Ascending aorta (tissue), 2 donors: Measurements from ENCODE around the gene RTKN. TPM values are rescaled to one million over a fixed set of nuclear protein-coding genes. Genes with fewer than 3 reads are reported as not detected.

Experiments used
- DNase-seq, 2 donors: peaks; one replicate each; pipeline ENCODE4 v3.0.0-alpha.2; 2019; ENCODE audit warnings: low spot score in 2 of 2
- H3K27ac ChIP-seq, 2 donors: fragments of 200-600 bp; sonication (generic); one replicate each; pipeline ENCODE4 v1.5.1; 2016 to 2017; ENCODE audit warnings: mild to moderate bottlenecking in 1 of 2
- H3K27me3 ChIP-seq: fragments of 200-600 bp; sonication (generic); one replicate; pipeline ENCODE4 v1.5.1; 2017
- H3K36me3 ChIP-seq, 2 donors: fragments of 200-600 bp; sonication (generic); one replicate each; pipeline ENCODE4 v1.5.1; 2016
- H3K4me1 ChIP-seq, 2 donors: fragments of 200-600 bp; sonication (generic); one replicate each; pipeline ENCODE4 v1.5.1; 2016 to 2017; ENCODE audit warnings: mild to moderate bottlenecking in 1 of 2
- H3K4me3 ChIP-seq, 2 donors: fragments of 200-600 bp; sonication (generic); one replicate each; pipeline ENCODE4 v1.5.1; 2016 to 2017; ENCODE audit warnings: mild to moderate bottlenecking in 1 of 2
- H3K9me3 ChIP-seq, 2 donors: fragments of 200-600 bp; sonication (generic); one replicate each; pipeline ENCODE4 v1.5.1; 2016
- intact Hi-C: fragments of 100-400 bp; cut with DNase I; formaldehyde crosslinking; loops from one replicate; pipeline ENCODE4 v1.15.1; 2023
- total RNA-seq: library from RNA; depleted of rRNA; stranded (reverse); fragments of >200 nt; gene quantifications from one replicate; pipeline ENCODE4 v1.1.0, GENCODE V29; 2016
- TF ChIP-seq, protein P1 (sequence below), 3 experiments: fragments of 200-600 bp in 2 of 3; fragments of 450-650 bp in 1 of 3; sonication (generic) in 2 of 3; IDR thresholded peaks; one replicate each; pipeline ENCODE4 v1.5.1; 2016 to 2019; ENCODE audit warnings: antibody characterized with exemption in 3 of 3, mild to moderate bottlenecking in 1 of 3, moderate library complexity in 1 of 3

RTKN gene
- total RNA-seq, 1 donor from 2014 or later, result 9.5 TPM

- TF ChIP-seq, protein P1, sequence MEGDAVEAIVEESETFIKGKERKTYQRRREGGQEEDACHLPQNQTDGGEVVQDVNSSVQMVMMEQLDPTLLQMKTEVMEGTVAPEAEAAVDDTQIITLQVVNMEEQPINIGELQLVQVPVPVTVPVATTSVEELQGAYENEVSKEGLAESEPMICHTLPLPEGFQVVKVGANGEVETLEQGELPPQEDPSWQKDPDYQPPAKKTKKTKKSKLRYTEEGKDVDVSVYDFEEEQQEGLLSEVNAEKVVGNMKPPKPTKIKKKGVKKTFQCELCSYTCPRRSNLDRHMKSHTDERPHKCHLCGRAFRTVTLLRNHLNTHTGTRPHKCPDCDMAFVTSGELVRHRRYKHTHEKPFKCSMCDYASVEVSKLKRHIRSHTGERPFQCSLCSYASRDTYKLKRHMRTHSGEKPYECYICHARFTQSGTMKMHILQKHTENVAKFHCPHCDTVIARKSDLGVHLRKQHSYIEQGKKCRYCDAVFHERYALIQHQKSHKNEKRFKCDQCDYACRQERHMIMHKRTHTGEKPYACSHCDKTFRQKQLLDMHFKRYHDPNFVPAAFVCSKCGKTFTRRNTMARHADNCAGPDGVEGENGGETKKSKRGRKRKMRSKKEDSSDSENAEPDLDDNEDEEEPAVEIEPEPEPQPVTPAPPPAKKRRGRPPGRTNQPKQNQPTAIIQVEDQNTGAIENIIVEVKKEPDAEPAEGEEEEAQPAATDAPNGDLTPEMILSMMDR (IDR thresholded peaks at IDR 0.05), result no peak
- Histone ChIP-seq H3K36me3 (no peaks in the 10 kb centered on the region), H3K27me3 (no peaks in the 10 kb centered on the region), H3K27ac (peak overlapping the region; percentile 77 to 86), H3K4me1 (peaks cover 12 to 30% of the 10 kb centered on the region in 2 donors), H3K4me3 (peak overlapping the region; percentile 68), H3K9me3 (no peaks in the 10 kb centered on the region)
- DNase-seq, result no peak
- intact Hi-C loops, result no loop called here
Measured at GRCh38 chr2:74441170-74441689, 507 bp downstream of the RTKN start.

DNA sequence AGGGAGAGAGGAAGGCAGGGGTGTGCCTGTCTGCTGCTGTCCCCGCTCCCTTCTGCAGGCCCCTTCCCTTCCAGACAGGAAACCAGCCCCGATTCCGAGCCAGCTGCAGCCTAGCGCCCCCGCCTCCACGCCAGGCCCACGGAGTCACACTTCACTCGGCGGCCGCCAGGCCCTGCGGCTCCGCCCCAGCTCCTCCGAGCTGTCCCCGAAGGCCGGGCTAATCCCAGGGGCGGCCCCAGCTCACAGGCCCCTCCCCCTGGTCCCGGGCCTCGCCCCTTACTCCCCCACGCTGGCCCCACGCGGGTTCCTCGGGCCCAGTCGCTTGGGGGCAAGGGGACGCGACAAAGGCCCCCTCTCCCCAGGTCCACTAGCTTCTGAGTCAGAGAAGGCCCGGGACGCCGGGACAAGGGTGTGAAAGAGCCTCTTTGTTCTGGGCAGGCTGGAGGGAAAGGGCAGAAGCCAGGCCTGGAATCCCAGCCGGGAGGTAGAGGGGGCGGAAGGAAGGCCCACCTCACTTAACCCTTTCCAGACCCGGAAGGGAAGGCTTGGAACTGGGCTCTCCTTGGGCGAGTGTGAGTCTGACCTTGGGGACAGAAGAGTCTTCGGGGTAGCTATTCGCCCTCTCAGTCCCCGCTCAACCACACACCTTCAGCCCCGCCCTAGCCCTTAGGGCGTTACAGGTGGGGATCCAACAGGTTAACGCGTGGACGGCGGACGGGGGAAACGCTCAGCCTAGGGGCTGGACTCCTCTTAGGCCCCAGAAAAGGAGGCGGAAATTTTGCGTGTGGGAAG is 1.2 kb downstream of the RTKN start:
- Histone ChIP-seq H3K4me1 (peaks cover 12 to 30% of the 10 kb centered on the region in 2 donors), H3K27ac (peak overlapping the region; percentile 77 to 86), H3K4me3 (peak overlapping the region; percentile 68), H3K27me3 (no peaks in the 10 kb centered on the region), H3K9me3 (no peaks in the 10 kb centered on the region), H3K36me3 (no peaks in the 10 kb centered on the region)
- TF ChIP-seq, protein P1 (IDR thresholded peaks at IDR 0.05), result peak; percentile 32 to 48 (median 38)
- intact Hi-C loops, result loop anchor here (1.0 kb wide), 1 partner anchor 19 kb away; the partner anchor contains the start of genes C2orf81 and WDR54
- DNase-seq, result peak in 1 of 2 donors; percentile 89

DNA sequence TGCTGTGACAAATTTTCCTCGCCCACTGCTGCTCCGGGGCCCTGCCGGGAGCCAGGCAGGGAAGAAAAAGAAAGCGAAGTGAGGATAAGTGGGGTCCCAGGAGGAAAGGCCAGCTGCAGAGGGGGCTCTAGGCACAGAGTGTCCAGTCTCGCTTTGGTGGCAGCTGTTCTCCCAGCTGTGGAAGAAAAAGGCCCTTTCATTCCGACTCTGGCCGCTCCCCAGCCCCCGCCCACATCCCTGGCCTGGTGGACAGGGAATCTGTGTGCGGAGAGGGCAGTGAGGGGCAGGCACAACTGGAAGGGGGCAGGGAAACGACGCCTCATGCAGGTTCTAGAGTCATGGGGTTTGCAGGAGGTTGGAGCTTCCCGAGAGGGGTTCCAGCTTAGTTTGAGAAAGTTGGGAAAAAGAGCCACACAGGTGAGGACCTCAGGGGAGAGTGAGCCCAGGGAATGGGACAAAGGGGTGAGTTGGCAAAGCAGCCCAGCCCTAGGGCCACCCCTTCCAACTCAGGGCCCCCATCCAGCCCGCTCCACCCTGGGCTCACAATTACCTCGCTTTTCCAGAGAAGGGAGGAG is 1.8 kb downstream of the RTKN start:
- peak in 1 of 2 donors; percentile 72 for DNase-seq
- H3K36me3 ChIP-seq, result no peaks in the 10 kb centered on the region
- H3K4me3 ChIP-seq, result peak overlapping the region; percentile 68
- no peaks in the 10 kb centered on the region for H3K27me3 ChIP-seq
- no peaks in the 10 kb centered on the region for H3K9me3 ChIP-seq
- peaks cover 12 to 30% of the 10 kb centered on the region in 2 donors for H3K4me1 ChIP-seq
- H3K27ac ChIP-seq, result peak overlapping the region; percentile 77 to 86
- intact Hi-C loops, result loop anchor here (1.0 kb wide), 1 partner anchor 19 kb away; the partner anchor contains the start of genes C2orf81 and WDR54
- TF ChIP-seq, protein P1 (IDR thresholded peaks at IDR 0.05), result no peak

- Histone ChIP-seq H3K4me3 (peak overlapping the region; percentile 68), H3K9me3 (no peaks in the 10 kb centered on the region), H3K27ac (peak overlapping the region; percentile 77 to 86), H3K27me3 (no peaks in the 10 kb centered on the region), H3K4me1 (peaks cover 12 to 30% of the 10 kb centered on the region in 2 donors), H3K36me3 (no peaks in the 10 kb centered on the region)
- no peak for DNase-seq
- intact Hi-C loops, result no loop called here
- TF ChIP-seq, protein P1 (IDR thresholded peaks at IDR 0.05), result no peak
Measured at GRCh38 chr2:74439373-74439772, 2.4 kb downstream of the RTKN start.

DNA sequence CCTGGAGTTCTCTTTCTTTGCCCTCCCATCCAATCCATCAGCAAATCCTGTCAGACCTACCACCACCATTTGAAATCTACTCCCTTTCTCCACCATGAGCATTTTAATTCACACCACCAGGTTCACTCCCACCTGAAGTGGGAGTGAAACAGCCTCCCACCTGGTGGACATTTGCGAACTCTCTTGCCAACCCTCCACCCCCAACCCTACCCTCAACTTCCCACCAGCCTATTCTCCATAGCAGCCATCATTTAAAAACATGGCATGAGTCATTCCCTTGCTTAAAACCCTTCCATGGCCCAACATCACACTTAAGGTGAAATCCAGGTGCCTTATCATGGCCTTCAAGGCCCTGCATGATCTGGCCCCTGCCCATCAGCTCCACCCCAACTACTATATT is 3.5 kb downstream of the RTKN start:
- H3K4me3 ChIP-seq, result no peak overlapping the region

More for the DNA sequence above, 3.5 kb downstream of the RTKN start:
- no peaks in the 10 kb centered on the region for H3K27me3 ChIP-seq
- no peak for DNase-seq
- intact Hi-C loops, result no loop called here
- TF ChIP-seq, protein P1 (IDR thresholded peaks at IDR 0.05), result no peak
- no peaks in the 10 kb centered on the region for H3K9me3 ChIP-seq
- H3K27ac ChIP-seq, result no peak overlapping the region
- no peaks in the 10 kb centered on the region for H3K36me3 ChIP-seq
- peaks cover 12 to 28% of the 10 kb centered on the region in 2 donors for H3K4me1 ChIP-seq
